SKM-1 (cell line): ENCODE measurements around the gene TCF7L1.
"Not testable (repeated sequence)": the region's sequence is repeated elsewhere in the genome, so short reads cannot be mapped to it uniquely, and the experiment has no call there.

Experiments used
- DNase-seq: peaks from one replicate; lab custom pipeline; 2025; ENCODE audit not compliant: unreplicated experiment; lab: John Stamatoyannopoulos, UW

The TCF7L1 gene, protein sequence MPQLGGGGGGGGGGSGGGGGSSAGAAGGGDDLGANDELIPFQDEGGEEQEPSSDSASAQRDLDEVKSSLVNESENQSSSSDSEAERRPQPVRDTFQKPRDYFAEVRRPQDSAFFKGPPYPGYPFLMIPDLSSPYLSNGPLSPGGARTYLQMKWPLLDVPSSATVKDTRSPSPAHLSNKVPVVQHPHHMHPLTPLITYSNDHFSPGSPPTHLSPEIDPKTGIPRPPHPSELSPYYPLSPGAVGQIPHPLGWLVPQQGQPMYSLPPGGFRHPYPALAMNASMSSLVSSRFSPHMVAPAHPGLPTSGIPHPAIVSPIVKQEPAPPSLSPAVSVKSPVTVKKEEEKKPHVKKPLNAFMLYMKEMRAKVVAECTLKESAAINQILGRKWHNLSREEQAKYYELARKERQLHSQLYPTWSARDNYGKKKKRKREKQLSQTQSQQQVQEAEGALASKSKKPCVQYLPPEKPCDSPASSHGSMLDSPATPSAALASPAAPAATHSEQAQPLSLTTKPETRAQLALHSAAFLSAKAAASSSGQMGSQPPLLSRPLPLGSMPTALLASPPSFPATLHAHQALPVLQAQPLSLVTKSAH

DNA sequence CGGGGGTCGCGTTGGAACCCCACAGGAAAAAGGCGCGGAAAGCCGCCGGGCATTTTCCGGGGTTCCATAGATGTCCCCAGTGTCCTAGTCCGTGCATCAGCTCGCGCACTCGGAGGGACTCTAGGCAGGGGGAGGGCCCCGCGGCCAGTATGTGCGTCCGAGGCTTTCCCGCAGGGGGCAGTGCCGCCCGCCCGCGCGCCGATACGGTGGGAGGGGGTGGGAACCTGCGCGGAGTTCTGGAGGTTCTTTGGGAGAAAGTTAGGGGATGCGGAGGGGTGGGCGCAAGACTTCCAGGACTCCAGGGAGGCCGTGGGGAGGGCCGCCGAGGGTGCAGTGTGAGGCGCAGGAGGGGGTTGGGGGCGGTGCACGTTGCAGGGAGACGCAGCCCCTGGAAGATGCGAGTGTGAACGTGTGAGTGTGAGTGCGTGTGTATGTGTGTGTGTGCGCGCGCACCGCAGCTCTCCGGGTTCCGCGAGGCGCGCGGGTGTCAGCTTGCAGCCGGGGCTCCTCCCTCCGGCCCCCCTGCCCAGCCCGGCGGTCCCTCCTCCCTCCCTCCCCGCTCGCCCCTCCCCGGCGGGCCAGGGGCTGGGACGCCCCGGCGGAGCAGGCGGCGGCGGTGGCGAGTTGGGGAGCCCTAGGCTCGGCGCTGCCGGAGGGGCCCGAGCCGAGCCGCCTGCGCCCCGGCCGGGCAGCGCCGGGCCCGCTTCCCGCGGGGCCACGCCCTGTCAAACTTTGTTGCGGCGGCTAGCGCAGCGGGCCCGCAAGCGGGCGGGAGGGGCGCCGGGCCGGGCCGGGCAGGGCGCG, at the start of gene TCF7L1:
TCF7L1 (plus strand) TSS at position 559 of the 804 bp plus-strand sequence. CDS start 293 bp downstream, outside the sequence.
- no peak for DNase-seq

DNA sequence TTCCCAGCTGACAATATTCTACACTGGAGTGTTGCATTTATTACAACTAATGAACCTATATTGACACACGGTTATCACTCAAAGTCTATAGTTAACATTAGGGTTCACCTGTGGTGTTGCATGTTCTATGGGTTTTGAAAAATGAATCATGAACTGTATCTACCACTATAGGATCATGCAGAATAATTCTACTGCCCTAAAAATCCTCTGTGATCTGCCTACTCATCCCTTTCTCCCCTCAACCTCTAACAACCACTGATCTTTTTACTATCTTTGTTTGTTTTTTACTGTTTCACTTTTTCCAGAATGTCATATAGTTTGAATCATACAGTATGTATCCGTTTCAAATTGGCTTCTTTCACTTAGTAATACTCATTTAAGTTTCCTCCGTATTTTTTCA, 47.6 kb upstream of the TCF7L1 start:
- DNase-seq: no peak

DNA sequence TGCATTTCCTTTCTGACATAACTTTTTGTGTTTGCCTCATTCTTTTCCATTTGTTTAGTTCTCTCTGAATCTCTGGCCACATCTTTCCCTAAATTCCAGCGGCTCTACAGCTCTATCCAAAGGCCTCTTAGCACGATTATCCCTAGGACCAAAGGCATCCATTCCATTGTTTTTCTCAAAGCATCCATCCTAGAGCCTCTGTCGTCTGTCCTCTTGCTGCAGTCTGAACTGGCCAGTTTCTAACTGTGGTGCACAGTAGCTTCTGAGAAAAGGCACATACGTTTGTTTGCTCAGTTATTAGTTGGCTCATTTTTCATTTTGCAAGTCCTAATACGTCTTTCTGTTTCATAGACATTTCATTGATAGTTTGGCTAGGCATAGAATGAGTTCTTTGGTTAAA, 45.7 kb upstream of the TCF7L1 start:
- no peak for DNase-seq

DNA sequence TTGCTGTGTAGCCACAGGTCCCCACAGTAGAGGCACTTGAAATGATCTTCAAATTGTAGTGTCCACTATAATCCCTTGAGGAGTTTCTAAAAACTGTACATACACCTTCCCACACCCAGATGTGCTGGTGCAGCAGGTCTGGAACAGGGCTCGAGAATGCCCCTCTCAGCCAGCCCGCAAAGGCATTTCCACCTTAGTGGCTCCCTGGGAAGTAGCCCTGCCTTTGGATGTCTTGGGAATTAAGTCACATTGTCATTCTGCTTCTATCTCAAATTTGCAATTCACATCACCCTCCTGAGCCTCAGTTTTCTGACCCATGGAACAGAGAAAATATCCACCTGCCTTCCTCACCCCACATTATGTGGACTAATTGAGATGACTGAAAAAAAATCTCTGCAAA, 44.3 kb upstream of the TCF7L1 start:
- DNase-seq: no peak

DNA sequence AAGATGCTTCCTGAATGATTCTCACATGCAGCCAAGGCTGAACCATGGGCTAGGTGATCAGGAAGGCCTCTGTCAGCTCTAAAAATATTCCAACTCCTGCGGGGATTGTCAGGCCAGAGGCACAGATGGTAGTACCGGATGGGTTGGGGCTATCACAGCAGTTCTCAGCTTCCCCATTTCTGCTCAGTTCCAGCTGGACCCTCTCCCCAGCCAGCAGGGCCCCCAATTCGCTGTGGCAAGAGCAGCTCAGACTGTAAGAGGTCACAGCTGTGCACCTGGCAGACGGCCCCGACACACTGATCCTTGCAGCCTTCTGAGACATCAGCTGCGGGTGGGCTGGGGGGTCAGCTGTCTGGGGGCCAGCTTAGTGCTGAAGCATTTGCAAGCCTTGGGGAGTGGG, 43.6 kb upstream of the TCF7L1 start:
- DNase-seq: no peak

GRCh38 chr2:85091838-85092237, 41.4 kb upstream of the TCF7L1 start:
- no peak for DNase-seq

- no peak for DNase-seq
These were observed 38.1 kb upstream of the TCF7L1 start for GRCh38 chr2:85095094-85095493.

GRCh38 chr2:85096616-85097015, 36.6 kb upstream of the TCF7L1 start:
- no peak for DNase-seq

DNA sequence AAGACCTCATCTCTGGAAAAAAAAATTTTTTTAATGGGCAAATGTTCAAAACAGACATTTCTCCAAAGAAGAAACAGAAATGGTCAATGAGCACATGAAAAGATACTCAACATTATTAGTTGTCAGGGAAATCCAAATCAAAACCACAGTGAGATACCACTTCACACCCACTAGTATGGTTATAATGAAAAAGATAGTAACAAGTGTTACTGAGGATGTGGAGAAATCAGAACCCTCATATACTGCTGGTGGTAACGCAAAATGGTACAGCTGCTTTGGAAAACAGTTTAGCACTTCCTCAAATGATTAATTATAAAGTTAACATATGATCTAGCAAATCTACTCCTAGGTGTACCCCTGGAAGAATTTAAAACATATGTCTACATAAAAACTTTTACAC, 29.0 kb upstream of the TCF7L1 start:
- no peak for DNase-seq

DNA sequence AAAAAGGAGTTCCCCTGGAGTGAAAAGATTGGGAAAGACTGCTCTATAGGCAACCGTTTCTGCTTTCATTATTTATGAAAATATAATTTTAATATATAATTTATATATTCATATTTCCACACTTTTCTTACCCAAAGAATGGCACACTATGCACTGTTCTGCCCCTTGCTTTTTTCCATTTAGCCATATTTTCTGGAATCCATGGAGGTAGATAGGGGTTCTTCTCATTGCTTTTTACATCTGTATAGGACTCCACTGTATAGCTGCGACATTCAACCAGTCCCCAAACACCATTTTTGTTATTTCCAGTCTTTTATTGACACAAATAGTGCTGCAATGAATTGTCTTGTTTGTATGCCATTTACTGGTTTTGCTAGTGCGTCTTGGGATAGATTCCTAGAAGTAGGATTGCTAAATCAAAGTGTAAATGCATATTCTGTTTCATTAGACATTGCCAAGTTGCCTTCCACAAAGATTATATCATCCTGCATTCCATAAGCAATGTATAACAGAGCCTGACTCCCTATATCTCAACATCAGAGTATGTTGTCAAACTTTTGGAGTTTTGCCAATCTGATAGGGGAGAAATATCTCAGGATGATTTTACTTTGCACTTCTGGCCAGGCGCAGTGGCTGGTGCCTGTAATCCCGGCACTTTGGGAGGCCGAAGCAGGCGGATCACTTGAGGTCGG, 26.6 kb upstream of the TCF7L1 start:
- DNase-seq: no peak

- DNase-seq: no peak
These were observed 22.1 kb upstream of the TCF7L1 start for GRCh38 chr2:85110991-85111560.

GRCh38 chr2:85111819-85112281, 21.3 kb upstream of the TCF7L1 start:
- DNase-seq: no peak

GRCh38 chr2:85112906-85113625, 20.1 kb upstream of the TCF7L1 start:
- no peak for DNase-seq

GRCh38 chr2:85114586-85115330, 18.4 kb upstream of the TCF7L1 start:
- DNase-seq: no peak

DNA sequence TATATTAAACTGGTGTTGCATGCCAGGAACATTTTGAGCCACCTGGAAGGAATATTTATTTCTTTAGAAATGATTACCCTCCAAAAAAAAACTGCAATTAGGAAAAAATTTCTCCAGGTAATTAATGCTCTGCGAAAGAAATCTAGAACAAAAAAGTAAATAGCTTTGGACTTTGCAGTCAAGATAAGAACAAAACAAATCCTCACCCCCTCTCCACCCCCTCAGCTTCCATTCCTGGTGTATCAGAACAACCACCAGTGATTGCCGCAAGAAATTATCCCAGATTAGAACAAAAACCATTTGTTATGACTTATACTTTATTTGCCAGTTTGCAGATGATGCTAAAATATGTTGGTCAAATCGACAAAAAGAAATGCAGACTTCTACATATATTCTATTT, 17.0 kb upstream of the TCF7L1 start:
- DNase-seq: no peak

DNA sequence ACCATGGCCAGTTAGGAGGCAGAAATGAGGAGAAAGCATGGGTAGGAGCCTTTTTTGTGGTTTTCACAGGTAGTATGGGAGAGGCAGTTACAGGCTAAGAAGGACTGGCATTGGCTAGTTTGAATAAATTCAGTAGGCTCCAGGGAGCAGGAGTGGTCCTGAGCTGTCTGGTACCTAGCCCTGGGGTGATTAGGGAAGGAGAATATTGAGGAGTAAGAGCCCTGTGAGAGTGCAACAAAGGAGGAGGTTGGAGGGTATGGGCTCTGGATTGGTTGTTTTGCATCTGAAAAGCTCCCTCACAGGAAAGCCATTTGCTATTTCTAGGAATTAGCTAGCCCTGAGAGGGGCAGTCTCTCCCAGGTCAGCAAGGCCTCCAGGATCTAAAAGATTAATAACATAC, 13.3 kb upstream of the TCF7L1 start:
- DNase-seq: no peak

- no peak for DNase-seq
These were observed 12.8 kb upstream of the TCF7L1 start for GRCh38 chr2:85120363-85120762.

DNA sequence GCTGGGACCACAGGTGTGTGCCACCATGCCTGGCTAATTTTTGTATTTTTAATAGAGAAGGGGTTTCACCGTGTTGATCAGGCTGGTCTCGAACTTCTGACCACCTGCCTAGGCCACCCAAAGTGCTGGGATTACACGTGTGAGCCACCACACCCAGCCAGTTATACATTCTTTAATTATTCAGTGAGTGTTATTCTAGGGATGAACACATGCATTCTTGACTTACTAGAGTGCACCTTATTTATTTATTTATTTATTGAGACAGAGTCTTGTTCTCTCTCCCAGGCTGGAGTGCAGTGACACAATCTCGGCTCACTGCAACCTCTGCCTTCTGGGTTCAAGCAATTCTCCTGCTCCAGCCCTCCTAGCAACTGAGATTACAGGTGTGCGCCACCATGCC, 6.7 kb upstream of the TCF7L1 start:
- DNase-seq: not testable (repeated sequence)

- no peak for DNase-seq
These were observed 3.3 kb upstream of the TCF7L1 start for GRCh38 chr2:85129861-85130260.

GRCh38 chr2:85130407-85130806, 2.8 kb upstream of the TCF7L1 start:
- DNase-seq: no peak
